IMR-90 (cell line): ENCODE results near the gene LSM8. TPM values are rescaled to one million over a fixed set of nuclear protein-coding genes. Genes with fewer than 3 reads are reported as not detected.

Experiments
- ATAC-seq: fragments of 200-7000 bp; cut with Tn5 transposase; 2 replicates; pipeline ENCODE4 v1.9.1; 2020; ENCODE audit warnings: low read depth, mild to moderate bottlenecking, moderate library complexity
- BruUV-seq: library from RNA; stranded (reverse); fragments of 400-500 nt; replicated peaks from 2 replicates; lab custom pipeline; 2021; lab: Mats Ljungman, UMichigan
- CTCF ChIA-PET: fragments of 300-600 bp; formaldehyde crosslinking; extraction: SDS; loops from one replicate; lab custom pipeline; 2021; ENCODE audit warnings: antibody characterized with exemption; lab: Yijun Ruan, JAX
- POLR2A ChIA-PET: fragments of 300-600 bp; sonication (Branson Sonifier 250); formaldehyde crosslinking; loops from one replicate; lab custom pipeline; 2022; ENCODE audit warnings: antibody characterized with exemption; ENCODE audit not compliant: unreplicated experiment; lab: Charles Lee
- DNase-seq: peaks from one replicate; pipeline ENCODE4 v3.0.0; 2013
- H2AFZ ChIP-seq: replicated peaks from 2 replicates; pipeline ENCODE3; 2013; ENCODE audit warnings: low read length, mild to moderate bottlenecking; ENCODE audit not compliant: poor library complexity
- H2AK5ac ChIP-seq: 2 replicates; pipeline ENCODE4 v1.6.1; 2013; ENCODE audit warnings: low read depth, low read length, inconsistent platforms
- H2AK9ac ChIP-seq: replicated peaks from 2 replicates; pipeline ENCODE3; 2013; ENCODE audit warnings: mild to moderate bottlenecking, low read depth, low read length, moderate library complexity; ENCODE audit not compliant: poor library complexity
- H2BK120ac ChIP-seq: 2 replicates; pipeline ENCODE4 v1.6.1; 2013; ENCODE audit warnings: low read depth, low read length, inconsistent platforms
- H2BK15ac ChIP-seq: 3 replicates; pipeline ENCODE4 v1.6.1; 2013; ENCODE audit warnings: low read depth, low read length, inconsistent platforms
- H2BK20ac ChIP-seq: 2 replicates; pipeline ENCODE4 v1.6.1; 2013; ENCODE audit warnings: low read depth, mild to moderate bottlenecking, inconsistent platforms, low read length, moderate library complexity
- H2BK5ac ChIP-seq: 2 replicates; pipeline ENCODE4 v1.6.1; 2013; ENCODE audit warnings: mild to moderate bottlenecking, low read depth, low read length, inconsistent platforms; ENCODE audit not compliant: poor library complexity, severe bottlenecking
- H3K14ac ChIP-seq: replicated peaks from 2 replicates; pipeline ENCODE4 v1.6.1; 2013; ENCODE audit warnings: low read depth, low read length, inconsistent platforms
- H3K18ac ChIP-seq: 2 replicates; pipeline ENCODE4 v1.6.1; 2013; ENCODE audit warnings: low read depth, low read length, control low read depth
- H3K23ac ChIP-seq: 2 replicates; pipeline ENCODE4 v1.6.1; 2013; ENCODE audit warnings: low read depth, low read length, inconsistent platforms
- H3K27ac ChIP-seq: 2 replicates; pipeline ENCODE4 v1.5.1; 2013; ENCODE audit warnings: mild to moderate bottlenecking, control low read depth, low read length; ENCODE audit not compliant: insufficient read depth
- H3K27me3 ChIP-seq: 2 replicates; pipeline ENCODE4 v1.6.1; 2013; ENCODE audit warnings: low read length; ENCODE audit not compliant: control insufficient read depth, insufficient read depth
- H3K36me3 ChIP-seq: 2 replicates; pipeline ENCODE4 v1.6.1; 2013; ENCODE audit warnings: low read length, mixed read lengths; ENCODE audit not compliant: control insufficient read depth, insufficient read depth
- H3K4ac ChIP-seq: 2 replicates; pipeline ENCODE4 v1.6.1; 2013; ENCODE audit warnings: low read depth, low read length, inconsistent platforms
- H3K4me1 ChIP-seq: 2 replicates; pipeline ENCODE4 v1.6.1; 2013; ENCODE audit warnings: low read length, mixed read lengths; ENCODE audit not compliant: control insufficient read depth, insufficient read depth
- H3K4me2 ChIP-seq: 2 replicates; pipeline ENCODE4 v1.6.1; 2013; ENCODE audit warnings: low read depth, mild to moderate bottlenecking, control low read depth, low read length, moderate library complexity
- H3K4me3 ChIP-seq: 2 replicates; pipeline ENCODE4 v1.5.1; 2013; ENCODE audit warnings: low read depth, mild to moderate bottlenecking, control low read depth, low read length, moderate library complexity; ENCODE audit not compliant: insufficient read depth
- H3K56ac ChIP-seq: 2 replicates; pipeline ENCODE4 v1.6.1; 2013; ENCODE audit warnings: low read length, inconsistent platforms; ENCODE audit not compliant: insufficient read depth; ENCODE audit errors: extremely low read depth
- H3K79me1 ChIP-seq, 2 experiments: 2 replicates each; pipeline ENCODE4 v1.6.1; 2013; ENCODE audit warnings: low read length in 2 of 2, inconsistent platforms in 1 of 2, low read depth in 1 of 2
- H3K9ac ChIP-seq: 2 replicates; pipeline ENCODE4 v1.6.1; 2013; ENCODE audit warnings: low read depth, low read length, control low read depth
- H3K9me1 ChIP-seq: 2 replicates; pipeline ENCODE4 v1.6.1; 2013; ENCODE audit warnings: low read length, inconsistent platforms; ENCODE audit not compliant: insufficient read depth
- H3K9me3 ChIP-seq: 2 replicates; pipeline ENCODE4 v1.6.1; 2013; ENCODE audit warnings: low read length; ENCODE audit not compliant: control insufficient read depth, insufficient read depth
- H4K20me1 ChIP-seq: 2 replicates; pipeline ENCODE4 v1.6.1; 2013; ENCODE audit warnings: low read length, inconsistent platforms; ENCODE audit not compliant: insufficient read depth
- H4K5ac ChIP-seq: 2 replicates; pipeline ENCODE4 v1.6.1; 2013; ENCODE audit warnings: mild to moderate bottlenecking, low read depth, low read length, control low read depth
- H4K8ac ChIP-seq, 2 experiments: 2 replicates each; pipeline ENCODE4 v1.6.1; 2013; ENCODE audit warnings: low read depth in 2 of 2, low read length in 2 of 2, control low read depth in 1 of 2, inconsistent platforms in 1 of 2
- H4K91ac ChIP-seq: 2 replicates; pipeline ENCODE4 v1.6.1; 2013; ENCODE audit warnings: low read depth, low read length, inconsistent platforms; ENCODE audit not compliant: insufficient read depth
- BHLHE40 ChIP-seq: fragments of 150-350 bp; IDR thresholded peaks from 2 replicates; pipeline ENCODE4 v1.6.1; 2016; ENCODE audit warnings: mild to moderate bottlenecking, low read depth, low read length
- CEBPB ChIP-seq: IDR thresholded peaks from 2 replicates; pipeline ENCODE4 v1.6.1; 2012; ENCODE audit warnings: low read depth, low read length, improper control_type of control experiment
- CHD1 ChIP-seq: IDR thresholded peaks from 2 replicates; pipeline ENCODE4 v1.6.1; 2012; ENCODE audit warnings: low read depth, low read length, improper control_type of control experiment
- FOS ChIP-seq: fragments of 150-350 bp; IDR thresholded peaks from 2 replicates; pipeline ENCODE4 v1.6.1; 2016; ENCODE audit warnings: low read depth, low read length
- MAFK ChIP-seq: IDR thresholded peaks from 2 replicates; pipeline ENCODE4 v1.6.1; 2012; ENCODE audit warnings: low read depth, low read length, improper control_type of control experiment
- MAZ ChIP-seq: IDR thresholded peaks from 2 replicates; pipeline ENCODE4 v1.6.1; 2012; ENCODE audit warnings: low read depth, mild to moderate bottlenecking, low read length, improper control_type of control experiment, moderate library complexity, borderline replicate concordance
- MXI1 ChIP-seq: IDR thresholded peaks from 2 replicates; pipeline ENCODE4 v1.6.1; 2012; ENCODE audit warnings: low read depth, mild to moderate bottlenecking, low read length, moderate library complexity, borderline replicate concordance
- NFE2L2 ChIP-seq: fragments of 150-350 bp; IDR thresholded peaks from 2 replicates; pipeline ENCODE4 v1.6.1; 2016; ENCODE audit warnings: low read depth, mild to moderate bottlenecking, low read length
- RAD21 ChIP-seq: IDR thresholded peaks from 2 replicates; pipeline ENCODE4 v1.6.1; 2012; ENCODE audit warnings: low read length, improper control_type of control experiment
- RCOR1 ChIP-seq: IDR thresholded peaks from 2 replicates; pipeline ENCODE4 v1.6.1; 2012; ENCODE audit warnings: mild to moderate bottlenecking, low read length, improper control_type of control experiment; ENCODE audit not compliant: insufficient replicate concordance
- RFX5 ChIP-seq: IDR thresholded peaks from 2 replicates; pipeline ENCODE4 v1.8.0; 2012; ENCODE audit warnings: low read depth, mild to moderate bottlenecking, low read length, moderate library complexity
- SMC3 ChIP-seq: fragments of 150-350 bp; IDR thresholded peaks from 2 replicates; pipeline ENCODE4 v1.6.1; 2016; ENCODE audit warnings: low read depth, mild to moderate bottlenecking, antibody characterized with exemption, low read length, moderate library complexity
- USF2 ChIP-seq: fragments of 150-350 bp; IDR thresholded peaks from 2 replicates; pipeline ENCODE4 v1.6.1; 2017; ENCODE audit warnings: mild to moderate bottlenecking, antibody characterized with exemption, low read length, low read depth
- WGBS, 2 experiments: methylation state at CpG; one replicate each; pipeline versions ENCODE4 v1.1.5 to v1.1.7; 2013; ENCODE audit warnings: missing lambda C conversion rate in 2 of 2; ENCODE audit not compliant: insufficient read length in 1 of 2; ENCODE audit errors: extremely low coverage in 2 of 2; 5-methylcytosine and 5-hydroxymethylcytosine counted together
- dilution Hi-C: fragments of 300-500 bp; cut with HindIII; formaldehyde crosslinking; loops from one replicate; pipeline ENCODE4 v1.14.3; 2018; ENCODE audit warnings: low sequenced_read_pairs; ENCODE audit not compliant: unreplicated experiment
- in situ Hi-C: fragments of 300-500 bp; cut with MboI; formaldehyde crosslinking; loops from 3 replicates; pipeline ENCODE4 v1.14.3; 2019; ENCODE audit warnings: low sequenced_read_pairs, inconsistent platforms, mixed read lengths
- intact Hi-C: fragments of 100-400 bp; cut with micrococcal nuclease; formaldehyde crosslinking; loops from 2 replicates; pipeline ENCODE4 v1.10.0; 2022
- polyA plus RNA-seq, 3 experiments: library from polyadenylated mRNA; depleted of rRNA; stranded (reverse); fragments of >200 nt; gene quantifications; 2 replicates each; pipeline ENCODE4 v1.2.3, GENCODE V29; 2012; ENCODE audit warnings: low replicate concordance in 1 of 3
- total RNA-seq: library from RNA; depleted of rRNA; stranded (reverse); fragments of >200 nt; gene quantifications from 2 replicates; pipeline ENCODE4 v1.2.3, GENCODE V29; 2012
- TF ChIP-seq, protein P1 (sequence below): fragments of 150-350 bp; IDR thresholded peaks from 2 replicates; pipeline ENCODE4 v1.6.1; 2016; ENCODE audit warnings: low read depth, mild to moderate bottlenecking, low read length, moderate library complexity, borderline replicate concordance
- TF ChIP-seq, protein P2 (sequence below): conservative IDR thresholded peaks from 2 replicates; pipeline ENCODE4 v1.5.1; 2012; ENCODE audit warnings: mild to moderate bottlenecking, low read depth, low read length, improper control_type of control experiment

The LSM8 gene
- total and polyA plus RNA-seq, 2 of the 4 experiments (the other 2 are of a cell fraction) = 9.7 to 30.2 TPM

DNA sequence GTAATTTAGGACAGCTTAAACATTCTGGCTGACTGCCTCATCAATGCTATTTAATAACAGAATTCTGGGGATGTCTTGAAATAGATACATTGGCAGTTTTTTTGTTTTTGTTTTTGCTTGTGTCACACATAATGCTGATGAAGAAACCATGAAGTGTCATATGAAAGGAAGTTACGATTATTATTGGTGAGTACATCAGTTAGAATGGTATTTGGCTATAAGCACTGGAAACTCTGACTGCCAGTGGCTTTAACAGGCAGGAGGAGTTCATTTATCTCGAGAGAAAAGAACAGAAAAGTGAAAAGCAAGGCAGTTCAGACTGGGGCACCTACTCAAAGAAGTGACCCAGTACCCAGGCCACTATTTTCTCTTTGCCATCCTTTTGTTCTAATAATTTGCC is 18.1 kb downstream of the LSM8 start:
- H3K27me3 ChIP-seq = no peaks in the 10 kb centered on the region
- no peak overlapping the region for H3K27ac ChIP-seq
- ATAC-seq (no peak), DNase-seq (no peak)
- H3K4me2 ChIP-seq = no peak overlapping the region
- no peak overlapping the region for H3K4ac ChIP-seq
- BruUV-seq = no TSS peak
- no peak overlapping the region for H2BK15ac ChIP-seq
- intact Hi-C loops (no loop called here), dilution Hi-C loops (no loop called here), in situ Hi-C loops (no loop called here)
- no peak overlapping the region for H3K23ac ChIP-seq
- H3K56ac ChIP-seq = no peak overlapping the region
- no CpG with 5 or more reads among the region's 2 CpGs for WGBS, 2 experiments
- POLR2A ChIA-PET = no interaction called here
- no peak overlapping the region for H2AK9ac ChIP-seq
- H4K91ac ChIP-seq = no peak overlapping the region
- no peak for TF ChIP-seq NFE2L2
- no peak for TF ChIP-seq MXI1
- TF ChIP-seq CHD1 = no peak
- TF ChIP-seq, protein P1, sequence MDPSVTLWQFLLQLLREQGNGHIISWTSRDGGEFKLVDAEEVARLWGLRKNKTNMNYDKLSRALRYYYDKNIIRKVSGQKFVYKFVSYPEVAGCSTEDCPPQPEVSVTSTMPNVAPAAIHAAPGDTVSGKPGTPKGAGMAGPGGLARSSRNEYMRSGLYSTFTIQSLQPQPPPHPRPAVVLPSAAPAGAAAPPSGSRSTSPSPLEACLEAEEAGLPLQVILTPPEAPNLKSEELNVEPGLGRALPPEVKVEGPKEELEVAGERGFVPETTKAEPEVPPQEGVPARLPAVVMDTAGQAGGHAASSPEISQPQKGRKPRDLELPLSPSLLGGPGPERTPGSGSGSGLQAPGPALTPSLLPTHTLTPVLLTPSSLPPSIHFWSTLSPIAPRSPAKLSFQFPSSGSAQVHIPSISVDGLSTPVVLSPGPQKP = no peak
- TF ChIP-seq FOS = no peak
- TF ChIP-seq BHLHE40 = no peak
- no peak for TF ChIP-seq RCOR1
- no peak for TF ChIP-seq MAZ
- TF ChIP-seq RAD21 = no peak
- TF ChIP-seq, protein P2, sequence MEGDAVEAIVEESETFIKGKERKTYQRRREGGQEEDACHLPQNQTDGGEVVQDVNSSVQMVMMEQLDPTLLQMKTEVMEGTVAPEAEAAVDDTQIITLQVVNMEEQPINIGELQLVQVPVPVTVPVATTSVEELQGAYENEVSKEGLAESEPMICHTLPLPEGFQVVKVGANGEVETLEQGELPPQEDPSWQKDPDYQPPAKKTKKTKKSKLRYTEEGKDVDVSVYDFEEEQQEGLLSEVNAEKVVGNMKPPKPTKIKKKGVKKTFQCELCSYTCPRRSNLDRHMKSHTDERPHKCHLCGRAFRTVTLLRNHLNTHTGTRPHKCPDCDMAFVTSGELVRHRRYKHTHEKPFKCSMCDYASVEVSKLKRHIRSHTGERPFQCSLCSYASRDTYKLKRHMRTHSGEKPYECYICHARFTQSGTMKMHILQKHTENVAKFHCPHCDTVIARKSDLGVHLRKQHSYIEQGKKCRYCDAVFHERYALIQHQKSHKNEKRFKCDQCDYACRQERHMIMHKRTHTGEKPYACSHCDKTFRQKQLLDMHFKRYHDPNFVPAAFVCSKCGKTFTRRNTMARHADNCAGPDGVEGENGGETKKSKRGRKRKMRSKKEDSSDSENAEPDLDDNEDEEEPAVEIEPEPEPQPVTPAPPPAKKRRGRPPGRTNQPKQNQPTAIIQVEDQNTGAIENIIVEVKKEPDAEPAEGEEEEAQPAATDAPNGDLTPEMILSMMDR = no peak
- no peak for TF ChIP-seq MAFK
- no peak for TF ChIP-seq USF2
- no peak for TF ChIP-seq SMC3
- no peak for TF ChIP-seq RFX5
- no peak for TF ChIP-seq CEBPB
- H3K79me1 ChIP-seq = no peaks in the 10 kb centered on the region
- H4K8ac ChIP-seq = no peak overlapping the region
- H2BK5ac ChIP-seq = no peak overlapping the region
- H3K14ac ChIP-seq = no peak overlapping the region
- H3K9ac ChIP-seq = no peak overlapping the region
- H3K9me1 ChIP-seq = no peaks in the 10 kb centered on the region
- no peak overlapping the region for H2AFZ ChIP-seq
- no peak overlapping the region for H3K18ac ChIP-seq
- no peaks in the 10 kb centered on the region for H3K9me3 ChIP-seq
- CTCF ChIA-PET = no interaction called here
- no peaks in the 10 kb centered on the region for H4K20me1 ChIP-seq
- H2BK20ac ChIP-seq = no peak overlapping the region
- H4K5ac ChIP-seq = no peak overlapping the region
- no peaks in the 10 kb centered on the region for H3K36me3 ChIP-seq
- H2BK120ac ChIP-seq = no peak overlapping the region
- H2AK5ac ChIP-seq = no peak overlapping the region
- no peaks in the 10 kb centered on the region for H3K4me1 ChIP-seq
- H3K4me3 ChIP-seq = no peak overlapping the region
